T-helper 2 cell (primary cell): ENCODE data around the gene RAP1A.
"Not testable (repeated sequence)": the region's sequence is repeated elsewhere in the genome, so short reads cannot be mapped to it uniquely, and the experiment has no call there.

Source experiments
- DNase-seq, 5 experiments: peaks; one replicate each; pipeline versions ENCODE4 v3.0.0 to v3.0.0-alpha.2; 2012 to 2022

Gene RAP1A

GRCh38 chr1:111738436-111739193, 119.0 kb downstream of the RAP1A start:
- DNase-seq = peak in 4 of 5 experiments; percentile 30 to 71 (median 36)

GRCh38 chr1:111739194-111739924, 119.8 kb downstream of the RAP1A start, which contains the start of gene INKA2:
INKA2 (minus strand) TSS chr1:111739395; CDS start chr1:111739242, 153 bp downstream.
- DNase-seq = peak; percentile 28 to 84 (median 55)

GRCh38 chr1:111739925-111740765, 120.6 kb downstream of the RAP1A start:
- DNase-seq = peak in 2 of 5 experiments; percentile 13 to 35

- DNase-seq = not testable (repeated sequence)
These were observed 122.7 kb downstream of the RAP1A start for GRCh38 chr1:111742292-111742691.

- no peak for DNase-seq
These were observed 123.5 kb downstream of the RAP1A start for GRCh38 chr1:111742938-111743549.

- DNase-seq = no peak
These were observed 124.1 kb downstream of the RAP1A start for GRCh38 chr1:111743679-111744101.

GRCh38 chr1:111745675-111746613, 126.4 kb downstream of the RAP1A start:
- no peak for DNase-seq

- no peak for DNase-seq
These were observed 127.0 kb downstream of the RAP1A start for GRCh38 chr1:111746614-111746999.

- DNase-seq = peak in 4 of 5 experiments; percentile 23 to 88 (median 38)
These were observed 127.7 kb downstream of the RAP1A start for GRCh38 chr1:111747282-111747734.

GRCh38 chr1:111747947-111748346, 128.4 kb downstream of the RAP1A start:
- no peak for DNase-seq

GRCh38 chr1:111749628-111750027, 130.0 kb downstream of the RAP1A start:
- DNase-seq = no peak

GRCh38 chr1:111750856-111751255, 131.3 kb downstream of the RAP1A start:
- DNase-seq = no peak

GRCh38 chr1:111751906-111752575, 132.5 kb downstream of the RAP1A start:
- DNase-seq = peak in 1 of 5 experiments; percentile 17

GRCh38 chr1:111754984-111755330, 135.4 kb downstream of the RAP1A start:
- peak in 2 of 5 experiments; percentile 16 to 84 for DNase-seq

GRCh38 chr1:111755331-111756123, 135.9 kb downstream of the RAP1A start, which contains the start of gene DDX20:
DDX20 (plus strand) TSS chr1:111755901; CDS start chr1:111755925, 24 bp downstream.
- peak; percentile 87 to 96 (median 92) for DNase-seq

GRCh38 chr1:111756124-111756513, 136.5 kb downstream of the RAP1A start:
- no peak for DNase-seq

GRCh38 chr1:111758373-111758772, 138.8 kb downstream of the RAP1A start:
- peak in 1 of 5 experiments; percentile 15 for DNase-seq

- DNase-seq = no peak
These were observed 142.1 kb downstream of the RAP1A start for GRCh38 chr1:111761717-111762116.

GRCh38 chr1:111762332-111762731, 142.7 kb downstream of the RAP1A start:
- DNase-seq = no peak
